Tibial nerve (tissue), 4 donors: Measurements from ENCODE around the gene PRDM7. TPM values are rescaled to one million over a fixed set of nuclear protein-coding genes. Genes with fewer than 3 reads are reported as not detected.

Experiments used
- DNase-seq, 2 donors: peaks; one replicate each; pipeline ENCODE4 v3.0.0-alpha.2; 2019; ENCODE audit warnings: low spot score in 2 of 2
- H3K27ac ChIP-seq, 4 donors: fragments of 200-600 bp; sonication (generic) in 3 of 4; one replicate each; pipeline ENCODE4 v1.5.1; 2017 to 2019; ENCODE audit warnings: mild to moderate bottlenecking in 1 of 4
- H3K27me3 ChIP-seq, 2 donors: fragments of 200-600 bp; sonication (generic) in 1 of 2; one replicate each; pipeline versions ENCODE4 v1.5.1 to v1.6.0; 2017 to 2019
- H3K36me3 ChIP-seq, 3 donors: fragments of 200-600 bp; sonication (generic); one replicate each; pipeline ENCODE4 v1.5.1; 2018 to 2019
- H3K4me1 ChIP-seq, 4 donors: fragments of 200-600 bp; sonication (generic) in 3 of 4; one replicate each; pipeline ENCODE4 v1.5.1; 2017 to 2019
- H3K4me3 ChIP-seq, 4 donors: fragments of 200-600 bp; sonication (generic) in 3 of 4; one replicate each; pipeline ENCODE4 v1.5.1; 2017 to 2019; ENCODE audit warnings: mild to moderate bottlenecking in 1 of 4, moderate library complexity in 1 of 4
- H3K9me3 ChIP-seq, 4 donors: fragments of 200-600 bp; sonication (generic) in 3 of 4; one replicate each; pipeline ENCODE4 v1.5.1; 2017 to 2019
- EP300 ChIP-seq, 2 donors: sonication (generic); formaldehyde crosslinking; IDR thresholded peaks; one replicate each; pipeline ENCODE4 v1.6.1; 2017; ENCODE audit warnings: antibody characterized with exemption in 2 of 2, mild to moderate bottlenecking in 1 of 2
- POLR2A ChIP-seq, 2 donors: fragments of 450-650 bp; IDR thresholded peaks; one replicate each; pipeline ENCODE4 v1.6.1; 2017; ENCODE audit warnings: antibody characterized with exemption in 2 of 2, mild to moderate bottlenecking in 2 of 2, moderate library complexity in 2 of 2
- WGBS, 2 donors: methylation state at CpG; one replicate each; pipeline ENCODE4 v1.1.5; 2018; 5-methylcytosine and 5-hydroxymethylcytosine counted together
- total RNA-seq, 4 donors: library from RNA; depleted of rRNA; stranded (reverse); fragments of >200 nt; gene quantifications; one replicate each; pipeline ENCODE4 v1.1.0, GENCODE V29; 2016
- TF ChIP-seq, protein P1 (sequence below), 5 experiments: fragments of 200-600 bp in 3 of 5; fragments of 450-650 bp in 2 of 5; sonication (generic) in 3 of 5; IDR thresholded peaks; one replicate each; pipeline ENCODE4 v1.5.1; 2016 to 2019; ENCODE audit warnings: antibody characterized with exemption in 5 of 5, mild to moderate bottlenecking in 3 of 5, moderate library complexity in 2 of 5

PRDM7 gene
- total RNA-seq, 4 donors from 2014 or later: not detected

DNA sequence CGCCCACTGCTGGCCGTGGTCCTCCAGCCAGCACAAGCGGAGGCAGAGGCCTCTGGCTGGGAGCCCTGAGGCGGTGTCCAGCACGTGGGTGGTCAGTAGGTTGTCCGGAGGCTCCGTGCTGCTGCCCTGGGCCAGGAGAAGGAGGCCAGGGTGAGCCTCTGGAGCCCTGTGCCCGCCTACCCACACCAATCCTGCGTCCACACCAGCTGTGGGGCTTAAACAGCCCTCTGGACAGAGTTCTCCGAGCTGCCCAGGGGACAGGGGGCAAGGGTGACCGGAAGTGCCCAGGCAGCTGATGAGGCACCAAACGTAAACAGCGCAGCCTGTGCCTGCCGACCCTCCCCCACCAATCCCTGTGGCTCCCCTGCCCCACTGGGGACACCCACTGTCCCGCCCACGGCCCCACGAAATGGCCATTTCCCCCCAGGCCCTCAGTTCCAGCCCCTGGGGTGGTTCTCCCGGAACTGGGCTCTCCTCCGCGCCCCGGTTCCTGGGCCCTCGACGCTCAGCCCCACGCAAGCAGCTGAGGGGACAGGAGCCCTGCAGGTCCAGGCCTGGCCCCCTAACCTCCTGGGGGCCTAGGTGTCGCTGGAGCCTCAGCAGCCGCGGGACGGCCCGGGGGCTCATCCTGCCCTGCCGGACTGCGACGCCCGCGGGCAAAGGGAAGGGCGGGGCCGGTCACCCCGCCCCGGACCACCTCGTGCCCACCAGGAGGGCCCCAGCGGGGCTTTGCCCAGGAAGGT is 30.0 kb downstream of the PRDM7 start:
- Histone ChIP-seq H3K36me3 (peaks cover 0 to 14% (median 0%) of the 10 kb centered on the region in 3 donors), H3K27me3 (peaks cover 0 to 5% of the 10 kb centered on the region in 2 donors), H3K4me1 (peaks cover 0 to 20% (median 11%) of the 10 kb centered on the region in 4 donors), H3K27ac (peak overlapping the region; percentile 42 to 83 (median 74)), H3K9me3 (no peaks in the 10 kb centered on the region), H3K4me3 (peak overlapping the region; percentile 40 to 61 (median 50))
- WGBS, 2 donors: 1 to 7% methylated on average over 7 to 27 of the region's 40 CpGs
- TF ChIP-seq, protein P1, sequence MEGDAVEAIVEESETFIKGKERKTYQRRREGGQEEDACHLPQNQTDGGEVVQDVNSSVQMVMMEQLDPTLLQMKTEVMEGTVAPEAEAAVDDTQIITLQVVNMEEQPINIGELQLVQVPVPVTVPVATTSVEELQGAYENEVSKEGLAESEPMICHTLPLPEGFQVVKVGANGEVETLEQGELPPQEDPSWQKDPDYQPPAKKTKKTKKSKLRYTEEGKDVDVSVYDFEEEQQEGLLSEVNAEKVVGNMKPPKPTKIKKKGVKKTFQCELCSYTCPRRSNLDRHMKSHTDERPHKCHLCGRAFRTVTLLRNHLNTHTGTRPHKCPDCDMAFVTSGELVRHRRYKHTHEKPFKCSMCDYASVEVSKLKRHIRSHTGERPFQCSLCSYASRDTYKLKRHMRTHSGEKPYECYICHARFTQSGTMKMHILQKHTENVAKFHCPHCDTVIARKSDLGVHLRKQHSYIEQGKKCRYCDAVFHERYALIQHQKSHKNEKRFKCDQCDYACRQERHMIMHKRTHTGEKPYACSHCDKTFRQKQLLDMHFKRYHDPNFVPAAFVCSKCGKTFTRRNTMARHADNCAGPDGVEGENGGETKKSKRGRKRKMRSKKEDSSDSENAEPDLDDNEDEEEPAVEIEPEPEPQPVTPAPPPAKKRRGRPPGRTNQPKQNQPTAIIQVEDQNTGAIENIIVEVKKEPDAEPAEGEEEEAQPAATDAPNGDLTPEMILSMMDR (IDR thresholded peaks at IDR 0.05): no peak
- TF ChIP-seq POLR2A (IDR thresholded peaks at IDR 0.05) (peak in 1 of 2 donors; percentile 22), EP300 (IDR thresholded peaks at IDR 0.05) (peak in 1 of 2 donors; percentile 14)
- DNase-seq: peak; percentile 58 to 74

DNA sequence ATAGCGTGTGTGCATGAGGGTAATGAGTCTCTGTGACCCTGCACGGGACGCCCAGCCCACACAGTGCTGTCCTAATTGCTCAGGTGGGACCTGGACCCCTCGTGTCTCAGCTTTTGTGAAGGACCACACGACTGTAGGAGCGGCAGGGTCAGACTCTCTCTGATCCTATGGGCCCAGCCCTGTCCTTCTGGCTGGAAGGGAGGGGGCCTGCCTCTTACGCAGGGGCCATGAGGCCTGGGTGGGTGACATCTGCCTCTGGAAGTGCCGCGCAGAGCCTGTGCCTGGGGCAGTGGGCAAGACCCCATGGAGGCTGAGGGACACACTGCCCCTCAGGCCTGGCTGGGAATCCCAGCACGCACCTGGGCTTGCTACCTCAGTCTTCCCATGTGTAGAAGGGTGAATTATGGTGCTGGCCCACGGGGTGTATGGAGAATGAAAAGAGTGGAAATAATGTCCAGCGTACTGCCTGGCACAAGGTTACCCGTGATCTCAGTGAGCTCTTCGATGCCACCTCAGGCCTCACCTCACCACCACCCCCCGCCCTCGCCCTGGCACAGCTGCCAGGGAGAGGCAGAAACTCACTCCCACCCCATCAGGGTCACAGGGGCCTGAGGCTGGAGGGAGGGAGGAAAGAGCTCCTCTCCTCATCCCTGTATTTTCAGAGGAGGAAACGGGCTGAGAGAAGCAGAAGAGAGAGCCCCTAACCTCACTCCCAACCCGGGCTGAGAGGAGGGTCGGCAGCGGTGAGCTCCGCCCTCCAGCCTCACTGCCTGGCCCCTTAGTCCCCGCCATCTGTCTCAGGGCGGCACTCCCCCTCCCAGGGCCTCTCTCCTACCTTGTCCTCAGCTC is 30.8 kb downstream of the PRDM7 start:
- peaks cover 0 to 20% (median 11%) of the 10 kb centered on the region in 4 donors for H3K4me1 ChIP-seq
- peaks cover 0 to 22% (median 0%) of the 10 kb centered on the region in 3 donors for H3K36me3 ChIP-seq
- no peak for DNase-seq
- no peaks in the 10 kb centered on the region for H3K9me3 ChIP-seq
- H3K27me3 ChIP-seq: peaks cover 0 to 5% of the 10 kb centered on the region in 2 donors
- WGBS, 2 donors: 31 to 37% methylated on average over 20 to 23 of the region's 23 CpGs
- H3K27ac ChIP-seq: peak overlapping the region; percentile 42 to 83 (median 74)
- peak overlapping the region; percentile 40 to 61 (median 50) for H3K4me3 ChIP-seq
- TF ChIP-seq EP300 (IDR thresholded peaks at IDR 0.05): no peak
- TF ChIP-seq, protein P1 (IDR thresholded peaks at IDR 0.05): no peak
- TF ChIP-seq POLR2A (IDR thresholded peaks at IDR 0.05): no peak

DNA sequence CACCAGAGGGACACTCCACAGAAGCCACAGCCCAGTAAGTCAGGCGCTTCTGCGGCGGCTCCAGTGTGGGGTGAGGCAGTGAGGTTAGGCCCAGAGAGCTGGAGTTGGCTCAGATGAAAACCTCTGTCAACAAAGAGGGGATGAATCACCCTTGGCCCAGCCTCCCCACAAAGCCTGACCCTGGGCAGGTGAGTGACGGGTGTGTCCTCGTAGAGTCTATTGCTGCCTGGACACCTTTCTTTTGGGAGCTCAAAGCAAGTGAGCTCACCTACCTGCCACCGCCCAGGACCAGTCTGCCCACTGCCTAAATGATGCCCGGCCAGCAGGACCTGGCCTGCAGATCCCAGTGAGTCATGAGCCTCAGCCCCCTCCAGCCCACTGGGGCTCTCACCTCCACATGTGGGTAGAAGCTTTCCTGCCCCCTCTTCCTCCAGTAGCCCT is 33.0 kb downstream of the PRDM7 start:
- no peaks in the 10 kb centered on the region for H3K9me3 ChIP-seq
- no peak overlapping the region for H3K27ac ChIP-seq
- H3K4me3 ChIP-seq: no peak overlapping the region
- H3K4me1 ChIP-seq: peaks cover 0 to 20% (median 11%) of the 10 kb centered on the region in 4 donors
- 75 to 85% methylated on average over 5 to 7 of the region's 7 CpGs for WGBS, 2 donors
- DNase-seq: no peak
- peaks cover 0 to 5% of the 10 kb centered on the region in 2 donors for H3K27me3 ChIP-seq
- H3K36me3 ChIP-seq: peaks cover 0 to 44% (median 0%) of the 10 kb centered on the region in 3 donors
- TF ChIP-seq, protein P1 (IDR thresholded peaks at IDR 0.05): no peak
- TF ChIP-seq EP300 (IDR thresholded peaks at IDR 0.05) (no peak), POLR2A (IDR thresholded peaks at IDR 0.05) (no peak)

DNA sequence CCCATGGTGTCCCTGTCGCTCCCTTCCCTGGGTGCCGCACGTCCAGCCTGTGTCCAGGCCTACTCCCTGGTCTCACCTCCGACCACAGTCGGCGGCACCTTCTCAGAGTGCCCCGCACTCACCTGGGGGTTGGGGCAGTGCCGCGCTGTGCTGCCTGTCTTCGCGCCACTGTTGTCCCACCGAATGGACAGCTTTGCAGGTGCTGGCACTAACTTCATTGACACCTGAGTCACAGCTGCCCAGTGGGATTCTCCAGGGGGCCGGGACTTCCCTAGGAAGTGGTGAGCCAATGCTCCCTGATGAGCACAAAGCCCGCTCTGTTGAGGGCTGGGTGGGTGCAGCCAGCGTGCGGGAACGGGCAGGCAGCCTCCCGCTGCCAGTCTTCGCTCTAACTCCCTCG is 33.6 kb downstream of the PRDM7 start:
- H3K27me3 ChIP-seq: peaks cover 0 to 5% of the 10 kb centered on the region in 2 donors
- no peak overlapping the region for H3K4me3 ChIP-seq
- H3K9me3 ChIP-seq: no peaks in the 10 kb centered on the region
- DNase-seq: no peak
- 74 to 89% methylated on average over 20 of the region's 20 CpGs for WGBS, 2 donors
- H3K27ac ChIP-seq: no peak overlapping the region
- peaks cover 0 to 50% (median 0%) of the 10 kb centered on the region in 3 donors for H3K36me3 ChIP-seq
- H3K4me1 ChIP-seq: peaks cover 0 to 20% (median 11%) of the 10 kb centered on the region in 4 donors
- TF ChIP-seq EP300 (IDR thresholded peaks at IDR 0.05) (no peak), POLR2A (IDR thresholded peaks at IDR 0.05) (no peak)
- TF ChIP-seq, protein P1 (IDR thresholded peaks at IDR 0.05): no peak
